Measurements from ENCODE around the gene FCHSD2. TPM values are rescaled to one million over a fixed set of nuclear protein-coding genes. Genes with fewer than 3 reads are reported as not detected.

Gene FCHSD2
- total RNA-seq, 1 donor from 2014 or later = 16.3 TPM

DNA sequence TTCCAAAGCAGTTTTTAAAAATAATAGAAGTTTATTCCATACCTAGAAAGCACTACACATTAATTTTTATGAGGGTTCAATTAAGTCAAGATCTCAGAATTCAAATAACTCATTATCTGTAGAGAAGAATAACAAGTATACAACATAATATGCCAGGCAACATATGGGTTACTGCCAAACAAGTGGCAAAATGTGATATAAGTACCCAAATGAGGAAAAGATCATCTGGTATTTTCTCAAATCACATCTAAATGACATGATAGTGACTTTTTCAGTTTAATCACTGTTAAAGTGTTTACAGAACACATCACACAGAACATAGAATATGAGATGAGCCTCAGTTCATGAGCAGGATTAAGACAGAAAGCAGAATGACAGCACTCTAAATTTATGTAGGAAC lies 123.3 kb downstream of the FCHSD2 start:
- H3K9me3 ChIP-seq = peaks cover 0 to 13% of the 10 kb centered on the region in 2 donors
- H3K27ac ChIP-seq = no peak overlapping the region
- no peak overlapping the region for H3K4me3 ChIP-seq
- H3K36me3 ChIP-seq = peaks cover 3 to 5% of the 10 kb centered on the region in 2 donors
- TF ChIP-seq, protein P1, sequence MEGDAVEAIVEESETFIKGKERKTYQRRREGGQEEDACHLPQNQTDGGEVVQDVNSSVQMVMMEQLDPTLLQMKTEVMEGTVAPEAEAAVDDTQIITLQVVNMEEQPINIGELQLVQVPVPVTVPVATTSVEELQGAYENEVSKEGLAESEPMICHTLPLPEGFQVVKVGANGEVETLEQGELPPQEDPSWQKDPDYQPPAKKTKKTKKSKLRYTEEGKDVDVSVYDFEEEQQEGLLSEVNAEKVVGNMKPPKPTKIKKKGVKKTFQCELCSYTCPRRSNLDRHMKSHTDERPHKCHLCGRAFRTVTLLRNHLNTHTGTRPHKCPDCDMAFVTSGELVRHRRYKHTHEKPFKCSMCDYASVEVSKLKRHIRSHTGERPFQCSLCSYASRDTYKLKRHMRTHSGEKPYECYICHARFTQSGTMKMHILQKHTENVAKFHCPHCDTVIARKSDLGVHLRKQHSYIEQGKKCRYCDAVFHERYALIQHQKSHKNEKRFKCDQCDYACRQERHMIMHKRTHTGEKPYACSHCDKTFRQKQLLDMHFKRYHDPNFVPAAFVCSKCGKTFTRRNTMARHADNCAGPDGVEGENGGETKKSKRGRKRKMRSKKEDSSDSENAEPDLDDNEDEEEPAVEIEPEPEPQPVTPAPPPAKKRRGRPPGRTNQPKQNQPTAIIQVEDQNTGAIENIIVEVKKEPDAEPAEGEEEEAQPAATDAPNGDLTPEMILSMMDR (IDR thresholded peaks at IDR 0.05) = no peak
- intact Hi-C loops (cut with DNase I) = no loop called here
- no peaks in the 10 kb centered on the region for H3K27me3 ChIP-seq
- H3K4me1 ChIP-seq = no peaks in the 10 kb centered on the region
- no peak for DNase-seq (ENCODE audit: low spot score in 2 of 2)

DNA sequence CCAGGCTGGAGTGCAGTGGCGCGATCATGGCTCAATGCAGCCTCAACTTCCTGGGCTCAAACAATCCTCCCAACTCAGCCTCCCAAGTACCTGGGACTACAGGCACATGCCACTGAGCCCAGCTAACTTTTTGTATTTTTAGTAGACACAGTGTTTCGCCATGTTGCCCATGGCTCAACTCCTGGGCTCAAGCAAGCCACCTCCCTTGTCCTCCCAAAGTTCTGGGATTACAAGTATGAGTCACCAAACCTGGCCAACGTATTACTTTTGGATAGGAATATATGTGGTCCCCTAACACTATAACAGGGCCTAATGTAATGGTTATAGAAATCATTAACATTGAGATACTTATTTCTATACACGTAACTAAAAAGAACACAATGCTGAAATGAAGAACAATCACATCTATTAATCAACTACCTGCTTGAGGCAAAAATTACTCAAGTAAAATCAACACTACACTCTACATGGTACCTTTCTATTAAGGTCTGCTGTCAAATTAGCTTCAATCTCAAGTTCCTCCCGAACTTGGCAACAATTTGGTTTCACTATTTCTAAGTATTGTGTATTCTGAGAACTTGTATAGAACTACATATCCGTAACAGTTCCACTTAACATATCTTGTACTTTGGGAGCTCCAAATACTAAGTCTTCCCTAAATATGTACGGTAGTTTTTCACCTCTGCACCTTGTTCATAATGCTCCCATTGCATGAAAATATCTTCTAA lies 124.9 kb downstream of the FCHSD2 start:
- intact Hi-C loops (cut with DNase I) = no loop called here
- Histone ChIP-seq H3K27ac (no peak overlapping the region), H3K4me3 (no peak overlapping the region), H3K9me3 (no peaks in the 10 kb centered on the region), H3K36me3 (peaks cover 3 to 5% of the 10 kb centered on the region in 2 donors), H3K27me3 (no peaks in the 10 kb centered on the region), H3K4me1 (no peaks in the 10 kb centered on the region)
- TF ChIP-seq, protein P1 (IDR thresholded peaks at IDR 0.05) = no peak
- no peak for DNase-seq (ENCODE audit: low spot score in 2 of 2)

DNA sequence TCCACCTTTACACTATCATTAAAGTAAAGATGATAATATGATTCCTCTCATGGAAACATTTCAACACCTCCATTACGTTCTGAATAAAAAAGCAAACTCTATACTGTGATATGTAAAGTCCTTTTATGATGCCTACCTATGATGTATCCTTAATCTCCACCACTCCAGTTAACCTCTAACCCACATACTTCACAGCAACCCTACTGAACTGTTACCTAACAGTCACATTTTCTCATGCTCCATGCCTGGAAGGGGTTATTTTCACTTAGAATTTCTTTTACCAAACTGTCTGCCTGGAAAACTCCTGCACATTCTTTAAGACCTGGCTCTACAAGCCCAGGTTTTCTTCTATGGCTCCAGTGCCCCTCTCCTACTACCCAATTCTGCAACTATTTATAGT lies 129.1 kb downstream of the FCHSD2 start:
- no peak overlapping the region for H3K27ac ChIP-seq
- TF ChIP-seq, protein P1 (IDR thresholded peaks at IDR 0.05) = no peak
- no peaks in the 10 kb centered on the region for H3K4me1 ChIP-seq
- H3K36me3 ChIP-seq = peaks cover 10 to 22% of the 10 kb centered on the region in 2 donors
- no peak overlapping the region for H3K4me3 ChIP-seq
- H3K27me3 ChIP-seq = no peaks in the 10 kb centered on the region
- H3K9me3 ChIP-seq = peaks cover 10 to 13% of the 10 kb centered on the region in 2 donors
- intact Hi-C loops (cut with DNase I) = no loop called here
- DNase-seq (ENCODE audit: low spot score in 2 of 2) = no peak

DNA sequence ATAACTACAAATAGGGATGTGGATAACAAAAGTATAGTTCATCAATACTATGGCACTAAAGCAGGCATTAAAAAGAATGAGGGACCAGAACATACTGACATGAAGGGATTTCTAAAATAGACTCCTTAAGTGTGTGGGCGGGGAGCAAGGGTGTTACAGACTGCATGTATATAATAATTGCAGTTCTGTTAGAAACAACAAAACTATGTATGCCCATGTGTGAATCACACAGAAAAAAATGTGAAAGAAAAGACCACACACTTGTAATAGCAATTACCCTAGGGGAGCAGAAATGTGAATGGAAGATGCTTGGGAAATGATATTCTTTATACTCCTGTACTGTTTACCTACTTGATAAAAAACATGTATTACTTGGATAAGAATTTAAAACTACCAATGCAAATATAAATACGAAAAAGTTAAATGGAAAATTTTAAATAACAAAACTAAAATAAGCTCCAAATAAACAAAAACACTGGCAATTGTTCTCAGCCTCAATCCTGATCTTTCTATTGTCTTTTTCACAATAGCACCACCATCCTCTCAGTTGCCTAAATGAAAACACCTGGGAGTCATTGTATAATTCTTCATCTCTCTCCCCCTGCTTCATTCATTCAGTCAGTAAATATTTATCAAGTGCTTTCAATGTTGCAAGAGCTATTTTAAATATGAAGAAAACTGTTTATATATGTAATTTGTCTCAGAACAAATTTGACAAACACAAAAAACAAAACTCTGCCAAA lies 129.8 kb downstream of the FCHSD2 start:
- no peaks in the 10 kb centered on the region for H3K27me3 ChIP-seq
- TF ChIP-seq, protein P1 (IDR thresholded peaks at IDR 0.05) = no peak
- no peaks in the 10 kb centered on the region for H3K4me1 ChIP-seq
- no peak for DNase-seq (ENCODE audit: low spot score in 2 of 2)
- H3K9me3 ChIP-seq = peaks cover 10 to 13% of the 10 kb centered on the region in 2 donors
- H3K4me3 ChIP-seq = no peak overlapping the region
- peaks cover 10 to 22% of the 10 kb centered on the region in 2 donors for H3K36me3 ChIP-seq
- intact Hi-C loops (cut with DNase I) = no loop called here
- no peak overlapping the region for H3K27ac ChIP-seq

DNA sequence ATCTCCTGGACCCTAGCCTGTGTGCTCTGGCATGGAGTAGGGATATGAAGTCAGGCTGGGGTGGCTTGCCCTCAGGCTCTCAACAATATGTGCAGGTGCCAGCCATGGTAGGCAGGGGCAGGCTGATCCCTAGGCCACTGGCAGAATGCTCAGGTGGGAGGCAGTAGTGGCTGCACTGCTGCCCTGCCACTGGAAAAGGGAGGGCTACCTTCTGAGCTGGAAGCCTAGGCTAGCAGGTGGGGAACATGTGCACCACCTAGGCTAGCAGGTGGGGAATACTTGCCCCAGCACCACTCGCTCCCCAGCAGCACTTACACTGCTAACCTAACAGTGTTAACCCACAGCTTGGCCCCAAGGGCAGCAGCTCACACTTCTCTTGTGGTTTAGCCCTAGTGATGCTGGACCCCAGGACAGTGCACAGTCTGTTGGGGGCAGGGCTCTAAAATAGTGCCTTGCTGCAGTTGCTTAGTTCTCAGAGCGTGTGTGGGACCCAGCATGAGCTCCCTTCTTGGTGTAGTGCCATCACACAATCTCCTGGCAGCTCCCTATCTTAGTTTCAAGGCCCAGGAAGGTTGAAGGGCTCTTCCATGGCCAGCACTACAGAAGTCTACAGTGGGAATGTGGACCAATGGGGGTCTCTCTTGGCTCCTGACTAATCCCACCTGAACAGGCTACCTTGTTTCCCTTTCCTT lies 130.8 kb downstream of the FCHSD2 start:
- Histone ChIP-seq H3K27ac (no peak overlapping the region), H3K9me3 (peaks cover 10 to 13% of the 10 kb centered on the region in 2 donors), H3K4me1 (no peaks in the 10 kb centered on the region), H3K36me3 (peaks cover 10 to 22% of the 10 kb centered on the region in 2 donors), H3K27me3 (no peaks in the 10 kb centered on the region), H3K4me3 (no peak overlapping the region)
- intact Hi-C loops (cut with DNase I) = no loop called here
- TF ChIP-seq, protein P1 (IDR thresholded peaks at IDR 0.05) = no peak
- no peak for DNase-seq (ENCODE audit: low spot score in 2 of 2)
